ENCODE measurements around the gene ATXN1.
"Not testable (repeated sequence)": the region's sequence is repeated elsewhere in the genome, so short reads cannot be mapped to it uniquely, and the experiment has no call there.

The ATXN1 gene

GRCh38 chr6:16630026-16630643 lies 131.1 kb downstream of the ATXN1 start:
- no peak for TF ChIP-seq CTCF (IDR thresholded peaks at IDR 0.05; ENCODE audit: low read depth, low read length, missing control alignments)
- DNase-seq (ENCODE audit: extremely low read depth, low read depth) = no peak
- H3K4me3 ChIP-seq (replicated peaks; ENCODE audit: low read depth, low read length) = no peak overlapping the region

GRCh38 chr6:16628580-16628979 lies 132.7 kb downstream of the ATXN1 start:
- not testable (repeated sequence) for H3K4me3 ChIP-seq (replicated peaks; ENCODE audit: low read depth, low read length); DNase-seq (ENCODE audit: extremely low read depth, low read depth)

- no peak for DNase-seq (ENCODE audit: extremely low read depth, low read depth)
- no peak overlapping the region for H3K4me3 ChIP-seq (replicated peaks; ENCODE audit: low read depth, low read length)
- TF ChIP-seq CTCF (IDR thresholded peaks at IDR 0.05; ENCODE audit: low read depth, low read length, missing control alignments) = no peak
Observed at GRCh38 chr6:16626650-16627049, 134.6 kb downstream of the ATXN1 start.

GRCh38 chr6:16625291-16626265 lies 135.7 kb downstream of the ATXN1 start:
- no peak for TF ChIP-seq CTCF (IDR thresholded peaks at IDR 0.05; ENCODE audit: low read depth, low read length, missing control alignments)
- no peak for DNase-seq (ENCODE audit: extremely low read depth, low read depth)
- no peak overlapping the region for H3K4me3 ChIP-seq (replicated peaks; ENCODE audit: low read depth, low read length)

GRCh38 chr6:16624636-16625290 lies 136.5 kb downstream of the ATXN1 start:
- no peak for TF ChIP-seq CTCF (IDR thresholded peaks at IDR 0.05; ENCODE audit: low read depth, low read length, missing control alignments)
- H3K4me3 ChIP-seq (replicated peaks; ENCODE audit: low read depth, low read length) = no peak overlapping the region
- no peak for DNase-seq (ENCODE audit: extremely low read depth, low read depth)

- TF ChIP-seq CTCF (IDR thresholded peaks at IDR 0.05; ENCODE audit: low read depth, low read length, missing control alignments) = no peak
- no peak for DNase-seq (ENCODE audit: extremely low read depth, low read depth)
- no peak overlapping the region for H3K4me3 ChIP-seq (replicated peaks; ENCODE audit: low read depth, low read length)
Observed at GRCh38 chr6:16623731-16624130, 137.5 kb downstream of the ATXN1 start.

All from HFF-Myc (cell line).